Measurements from ENCODE around the gene CERT1.

- TF ChIP-seq EZH2 (IDR thresholded peaks at IDR 0.05; ENCODE audit: borderline replicate concordance, low read depth, low read length, severe bottlenecking) (no peak), CTCF (IDR thresholded peaks at IDR 0.05; ENCODE audit: borderline replicate concordance, extremely low read depth, low read length, poor library complexity, severe bottlenecking) (no peak)
Measured at GRCh38 chr5:75524591-75524990, 13.2 kb upstream of the CERT1 start.

All from DND-41 (cell line).